HepG2 (cell line): ENCODE results near the gene SCUBE1. TPM values are rescaled to one million over a fixed set of nuclear protein-coding genes. Genes with fewer than 3 reads are reported as not detected.

Experiments
- IKZF4 ChIP-seq: sonication (generic); formaldehyde crosslinking; IDR thresholded peaks from 2 replicates; pipeline ENCODE4 v1.5.1; 2020; ENCODE audit warnings: borderline replicate concordance, mild to moderate bottlenecking, low read depth, missing genetic modification reagents; ENCODE audit errors: not compliant biosample characterization
- MXD1 ChIP-seq: sonication (generic); formaldehyde crosslinking; IDR thresholded peaks from 2 replicates; pipeline ENCODE4 v1.4.0; 2020; ENCODE audit warnings: mild to moderate bottlenecking, missing genetic modification reagents
- NFYB ChIP-seq: sonication (generic); formaldehyde crosslinking; IDR thresholded peaks from 2 replicates; pipeline ENCODE4 v1.4.0; 2020; ENCODE audit warnings: missing genetic modification reagents
- REST ChIP-seq, 2 experiments: IDR thresholded peaks; 2 replicates each; pipeline ENCODE4 v1.6.1; 2011 to 2012; ENCODE audit warnings: low read length in 2 of 2, borderline replicate concordance in 1 of 2, low read depth in 1 of 2, mild to moderate bottlenecking in 1 of 2, moderate library complexity in 1 of 2
- TRIM24 ChIP-seq: sonication (generic); formaldehyde crosslinking; IDR thresholded peaks from 2 replicates; pipeline ENCODE4 v1.8.0; 2022; ENCODE audit warnings: mild to moderate bottlenecking, missing genetic modification reagents
- ZBTB3 ChIP-seq: sonication (generic); formaldehyde crosslinking; IDR thresholded peaks from 2 replicates; pipeline ENCODE4 v1.4.0; 2020; ENCODE audit warnings: low read depth, mild to moderate bottlenecking, moderate library complexity, missing genetic modification reagents, borderline replicate concordance
- ZNF317 ChIP-seq: sonication (generic); formaldehyde crosslinking; IDR thresholded peaks from 2 replicates; pipeline ENCODE4 v1.5.0; 2020; ENCODE audit warnings: mild to moderate bottlenecking, missing genetic modification reagents
- ZNF430 ChIP-seq: sonication (generic); formaldehyde crosslinking; IDR thresholded peaks from 2 replicates; pipeline ENCODE4 v1.9.0; 2021; ENCODE audit warnings: mild to moderate bottlenecking, missing genetic modification reagents
- ZNF530 ChIP-seq: sonication (generic); formaldehyde crosslinking; IDR thresholded peaks from 2 replicates; pipeline ENCODE4 v1.5.0; 2020; ENCODE audit warnings: low read depth, mild to moderate bottlenecking, missing genetic modification reagents
- ZNF670 ChIP-seq: sonication (generic); formaldehyde crosslinking; IDR thresholded peaks from 2 replicates; pipeline ENCODE4 v1.8.0; 2022; ENCODE audit warnings: mild to moderate bottlenecking, missing genetic modification reagents, borderline replicate concordance
- ZSCAN20 ChIP-seq: sonication (generic); formaldehyde crosslinking; IDR thresholded peaks from 2 replicates; pipeline ENCODE4 v1.4.0; 2020; ENCODE audit warnings: missing genetic modification reagents, mild to moderate bottlenecking, borderline replicate concordance
- polyA plus RNA-seq, 8 experiments: library from polyadenylated mRNA; depleted of rRNA in 3 of 8; stranded (reverse) in 7 of 8; unstranded in 1 of 8; fragments of >200 nt; fragmentation: Illumina TruSeq in 4 of 8; extraction: Trizol in 4 of 8; gene quantifications; 2 replicates each; pipeline versions ENCODE4 v1.2.1 to v1.2.3, GENCODE V29; 2011 to 2016; ENCODE audit warnings: low read depth in 4 of 8, missing spikeins in 1 of 8, mixed read lengths in 1 of 8; ENCODE audit not compliant: insufficient read depth in 1 of 8
- total RNA-seq, 5 experiments: library from RNA; depleted of rRNA; stranded (reverse); fragments of >200 nt; fragmentation: Illumina TruSeq; extraction: Trizol; gene quantifications; 2 replicates each; pipeline ENCODE4 v1.2.3, GENCODE V29; 2016; ENCODE audit warnings: low read depth in 1 of 5
- TF ChIP-seq, protein P1 (sequence below): sonication (generic); formaldehyde crosslinking; IDR thresholded peaks from 2 replicates; pipeline ENCODE4 v1.4.0; 2020; ENCODE audit warnings: missing genetic modification reagents, borderline replicate concordance
- TF ChIP-seq, protein P2 (sequence below): sonication (generic); formaldehyde crosslinking; IDR thresholded peaks from 2 replicates; pipeline ENCODE4 v1.8.0; 2022; ENCODE audit warnings: mild to moderate bottlenecking, missing genetic modification reagents

Gene SCUBE1
- total and polyA plus RNA-seq, 2 of the 13 experiments (the other 11 are each of a cell fraction or from before 2014, with no cell fraction given), result under 0.01 to 0.05 TPM

DNA sequence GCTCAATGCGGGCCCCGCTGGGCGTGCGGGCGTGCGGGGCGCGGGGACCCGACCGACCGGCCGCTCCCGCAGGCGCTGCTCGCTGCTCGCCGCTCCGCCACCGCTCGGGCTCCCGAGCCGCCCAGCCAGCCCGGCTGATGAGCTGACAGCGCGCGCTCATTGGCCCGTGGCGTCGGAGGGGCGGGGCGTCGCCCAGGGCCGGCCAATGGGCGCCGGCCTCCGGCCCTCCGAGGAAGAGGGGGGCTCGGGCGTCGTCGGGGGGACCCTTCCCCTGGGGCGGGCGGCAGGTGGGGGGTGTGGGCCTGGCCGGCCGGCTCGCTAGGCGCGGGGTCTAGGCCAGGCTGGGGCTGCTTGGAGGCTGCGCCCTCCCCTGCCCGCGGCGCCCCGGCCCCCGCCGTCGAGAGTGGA lies at the start of gene SCUBE1 (continued):
- no peak for TF ChIP-seq REST (IDR thresholded peaks at IDR 0.05; ENCODE audit: borderline replicate concordance in 1 of 2, low read depth in 1 of 2, low read length in 2 of 2)
- TF ChIP-seq IKZF4 (CRISPR knock-in tag), result no peak
- no peak for TF ChIP-seq ZNF430 (CRISPR knock-in tag)
- TF ChIP-seq ZBTB3 (CRISPR knock-in tag), result no peak
- TF ChIP-seq ZNF317, result no peak
- no peak for TF ChIP-seq ZNF530 (CRISPR knock-in tag)
- TF ChIP-seq MXD1 (CRISPR knock-in tag), result no peak
- TF ChIP-seq, protein P1, sequence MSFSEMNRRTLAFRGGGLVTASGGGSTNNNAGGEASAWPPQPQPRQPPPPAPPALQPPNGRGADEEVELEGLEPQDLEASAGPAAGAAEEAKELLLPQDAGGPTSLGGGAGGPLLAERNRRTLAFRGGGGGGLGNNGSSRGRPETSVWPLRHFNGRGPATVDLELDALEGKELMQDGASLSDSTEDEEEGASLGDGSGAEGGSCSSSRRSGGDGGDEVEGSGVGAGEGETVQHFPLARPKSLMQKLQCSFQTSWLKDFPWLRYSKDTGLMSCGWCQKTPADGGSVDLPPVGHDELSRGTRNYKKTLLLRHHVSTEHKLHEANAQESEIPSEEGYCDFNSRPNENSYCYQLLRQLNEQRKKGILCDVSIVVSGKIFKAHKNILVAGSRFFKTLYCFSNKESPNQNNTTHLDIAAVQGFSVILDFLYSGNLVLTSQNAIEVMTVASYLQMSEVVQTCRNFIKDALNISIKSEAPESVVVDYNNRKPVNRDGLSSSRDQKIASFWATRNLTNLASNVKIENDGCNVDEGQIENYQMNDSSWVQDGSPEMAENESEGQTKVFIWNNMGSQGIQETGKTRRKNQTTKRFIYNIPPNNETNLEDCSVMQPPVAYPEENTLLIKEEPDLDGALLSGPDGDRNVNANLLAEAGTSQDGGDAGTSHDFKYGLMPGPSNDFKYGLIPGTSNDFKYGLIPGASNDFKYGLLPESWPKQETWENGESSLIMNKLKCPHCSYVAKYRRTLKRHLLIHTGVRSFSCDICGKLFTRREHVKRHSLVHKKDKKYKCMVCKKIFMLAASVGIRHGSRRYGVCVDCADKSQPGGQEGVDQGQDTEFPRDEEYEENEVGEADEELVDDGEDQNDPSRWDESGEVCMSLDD, result no peak
- TF ChIP-seq ZSCAN20 (CRISPR knock-in tag), result no peak
- peak; percentile 67 for TF ChIP-seq NFYB (CRISPR knock-in tag)
- TF ChIP-seq ZNF670, result no peak
- TF ChIP-seq, protein P2, sequence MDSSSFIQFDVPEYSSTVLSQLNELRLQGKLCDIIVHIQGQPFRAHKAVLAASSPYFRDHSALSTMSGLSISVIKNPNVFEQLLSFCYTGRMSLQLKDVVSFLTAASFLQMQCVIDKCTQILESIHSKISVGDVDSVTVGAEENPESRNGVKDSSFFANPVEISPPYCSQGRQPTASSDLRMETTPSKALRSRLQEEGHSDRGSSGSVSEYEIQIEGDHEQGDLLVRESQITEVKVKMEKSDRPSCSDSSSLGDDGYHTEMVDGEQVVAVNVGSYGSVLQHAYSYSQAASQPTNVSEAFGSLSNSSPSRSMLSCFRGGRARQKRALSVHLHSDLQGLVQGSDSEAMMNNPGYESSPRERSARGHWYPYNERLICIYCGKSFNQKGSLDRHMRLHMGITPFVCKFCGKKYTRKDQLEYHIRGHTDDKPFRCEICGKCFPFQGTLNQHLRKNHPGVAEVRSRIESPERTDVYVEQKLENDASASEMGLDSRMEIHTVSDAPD (CRISPR knock-in tag), result no peak
- TF ChIP-seq TRIM24, result no peak
